HepG2 (cell line): ENCODE data around the gene MYL11. TPM values are rescaled to one million over a fixed set of nuclear protein-coding genes. Genes with fewer than 3 reads are reported as not detected.

ENCODE experiments used
- AHDC1 ChIP-seq: sonication (generic); formaldehyde crosslinking; IDR thresholded peaks from 2 replicates; pipeline ENCODE4 v1.5.1; 2020; ENCODE audit warnings: mild to moderate bottlenecking, missing genetic modification reagents, borderline replicate concordance
- AHR ChIP-seq: IDR thresholded peaks from 2 replicates; pipeline ENCODE4 v1.6.1; 2018; ENCODE audit warnings: missing genetic modification reagents, missing compliant biosample characterization
- AKAP8 ChIP-seq: sonication (generic); formaldehyde crosslinking; IDR thresholded peaks from 2 replicates; pipeline ENCODE4 v1.5.1; 2020; ENCODE audit warnings: mild to moderate bottlenecking, missing genetic modification reagents
- ATM ChIP-seq: fragments of 450-650 bp; IDR thresholded peaks from 2 replicates; pipeline ENCODE4 v1.7.1; 2017; ENCODE audit warnings: mild to moderate bottlenecking, borderline replicate concordance
- DNMT3B ChIP-seq: conservative IDR thresholded peaks from 2 replicates; pipeline ENCODE4 v1.6.1; 2016; ENCODE audit warnings: missing biosample characterization, control low read depth
- FIP1L1 ChIP-seq: fragments of 200-400 bp; formaldehyde crosslinking; IDR thresholded peaks from 2 replicates; pipeline ENCODE4 v1.6.1; 2018; ENCODE audit warnings: low read depth, mild to moderate bottlenecking, low read length, moderate library complexity, borderline replicate concordance; ENCODE audit not compliant: insufficient read depth
- FOXA3 ChIP-seq: IDR thresholded peaks from 2 replicates; pipeline ENCODE4 v1.6.1; 2016; ENCODE audit warnings: missing genetic modification reagents, missing compliant biosample characterization
- HDAC1 ChIP-seq: sonication (generic); formaldehyde crosslinking; IDR thresholded peaks from 2 replicates; pipeline ENCODE4 v1.5.1; 2020; ENCODE audit warnings: mild to moderate bottlenecking, missing genetic modification reagents
- HNRNPUL1 ChIP-seq: fragments of 200-400 bp; formaldehyde crosslinking; IDR thresholded peaks from 2 replicates; pipeline ENCODE4 v1.6.1; 2017; ENCODE audit warnings: low read depth, mild to moderate bottlenecking, low read length, moderate library complexity
- IRX3 ChIP-seq: sonication (generic); formaldehyde crosslinking; IDR thresholded peaks from 2 replicates; pipeline ENCODE4 v1.8.1; 2023; ENCODE audit warnings: mild to moderate bottlenecking, low read depth, missing genetic modification reagents, borderline replicate concordance
- KDM2A ChIP-seq: sonication (generic); formaldehyde crosslinking; IDR thresholded peaks from 2 replicates; pipeline ENCODE4 v1.4.0; 2020; ENCODE audit warnings: low read depth, missing genetic modification reagents, borderline replicate concordance
- KLF11 ChIP-seq: IDR thresholded peaks from 2 replicates; pipeline ENCODE4 v1.6.1; 2016; ENCODE audit warnings: missing compliant biosample characterization
- NAIF1 ChIP-seq: sonication (generic); formaldehyde crosslinking; IDR thresholded peaks from 2 replicates; pipeline ENCODE4 v1.5.0; 2020; ENCODE audit warnings: mild to moderate bottlenecking, missing genetic modification reagents, borderline replicate concordance
- NFRKB ChIP-seq: fragments of 450-650 bp; IDR thresholded peaks from 2 replicates; pipeline ENCODE4 v1.6.1; 2017
- SMAD3 ChIP-seq: sonication (generic); formaldehyde crosslinking; IDR thresholded peaks from 2 replicates; pipeline ENCODE4 v1.4.0; 2020; ENCODE audit warnings: missing genetic modification reagents
- SMC3 ChIP-seq: IDR thresholded peaks from 2 replicates; pipeline ENCODE4 v1.6.1; 2011; ENCODE audit warnings: low read length, improper control_type of control experiment
- SP5 ChIP-seq: IDR thresholded peaks from 2 replicates; pipeline ENCODE4 v1.6.1; 2016; ENCODE audit warnings: low read depth, borderline replicate concordance
- WIZ ChIP-seq: sonication (generic); formaldehyde crosslinking; IDR thresholded peaks from 2 replicates; pipeline ENCODE4 v1.5.1; 2020; ENCODE audit warnings: mild to moderate bottlenecking, missing genetic modification reagents
- ZFP36L1 ChIP-seq: sonication (generic); formaldehyde crosslinking; IDR thresholded peaks from 2 replicates; pipeline ENCODE4 v1.8.0; 2022; ENCODE audit warnings: mild to moderate bottlenecking, missing genetic modification reagents, moderate library complexity
- ZMYM4 ChIP-seq: sonication (generic); formaldehyde crosslinking; IDR thresholded peaks from 2 replicates; pipeline ENCODE4 v1.8.1; 2023; ENCODE audit warnings: mild to moderate bottlenecking, missing genetic modification reagents
- ZNF441 ChIP-seq: sonication (generic); formaldehyde crosslinking; IDR thresholded peaks from 2 replicates; pipeline ENCODE4 v1.7.0; 2021; ENCODE audit warnings: missing genetic modification reagents, borderline replicate concordance
- ZNF446 ChIP-seq: sonication (generic); formaldehyde crosslinking; IDR thresholded peaks from 2 replicates; pipeline ENCODE4 v1.5.0; 2020; ENCODE audit warnings: mild to moderate bottlenecking, missing genetic modification reagents
- ZNF496 ChIP-seq: sonication (generic); formaldehyde crosslinking; IDR thresholded peaks from 2 replicates; pipeline ENCODE4 v1.8.1; 2023; ENCODE audit warnings: mild to moderate bottlenecking, moderate library complexity, missing genetic modification reagents; ENCODE audit not compliant: insufficient replicate concordance
- ZNF678 ChIP-seq: sonication (generic); formaldehyde crosslinking; IDR thresholded peaks from 2 replicates; pipeline ENCODE4 v1.4.0; 2020; ENCODE audit warnings: mild to moderate bottlenecking, missing genetic modification reagents
- ZNF766 ChIP-seq: sonication (generic); formaldehyde crosslinking; IDR thresholded peaks from 2 replicates; pipeline ENCODE4 v1.5.0; 2020; ENCODE audit warnings: missing genetic modification reagents, borderline replicate concordance
- ZNF879 ChIP-seq: sonication (generic); formaldehyde crosslinking; IDR thresholded peaks from 2 replicates; pipeline ENCODE4 v1.8.1; 2023; ENCODE audit warnings: missing genetic modification reagents
- ZZZ3 ChIP-seq: sonication (generic); formaldehyde crosslinking; IDR thresholded peaks from 2 replicates; pipeline ENCODE4 v1.4.0; 2020; ENCODE audit warnings: missing genetic modification reagents, mild to moderate bottlenecking, borderline replicate concordance
- polyA plus RNA-seq, 8 experiments: library from polyadenylated mRNA; depleted of rRNA in 3 of 8; stranded (reverse) in 7 of 8; unstranded in 1 of 8; fragments of >200 nt; fragmentation: Illumina TruSeq in 4 of 8; extraction: Trizol in 4 of 8; gene quantifications; 2 replicates each; pipeline versions ENCODE4 v1.2.1 to v1.2.3, GENCODE V29; 2011 to 2016; ENCODE audit warnings: low read depth in 4 of 8, missing spikeins in 1 of 8, mixed read lengths in 1 of 8; ENCODE audit not compliant: insufficient read depth in 1 of 8
- total RNA-seq, 5 experiments: library from RNA; depleted of rRNA; stranded (reverse); fragments of >200 nt; fragmentation: Illumina TruSeq; extraction: Trizol; gene quantifications; 2 replicates each; pipeline ENCODE4 v1.2.3, GENCODE V29; 2016; ENCODE audit warnings: low read depth in 1 of 5

The MYL11 gene
- total and polyA plus RNA-seq, 2 of the 13 experiments (the other 11 are each of a cell fraction or from before 2014, with no cell fraction given), result not detected

DNA sequence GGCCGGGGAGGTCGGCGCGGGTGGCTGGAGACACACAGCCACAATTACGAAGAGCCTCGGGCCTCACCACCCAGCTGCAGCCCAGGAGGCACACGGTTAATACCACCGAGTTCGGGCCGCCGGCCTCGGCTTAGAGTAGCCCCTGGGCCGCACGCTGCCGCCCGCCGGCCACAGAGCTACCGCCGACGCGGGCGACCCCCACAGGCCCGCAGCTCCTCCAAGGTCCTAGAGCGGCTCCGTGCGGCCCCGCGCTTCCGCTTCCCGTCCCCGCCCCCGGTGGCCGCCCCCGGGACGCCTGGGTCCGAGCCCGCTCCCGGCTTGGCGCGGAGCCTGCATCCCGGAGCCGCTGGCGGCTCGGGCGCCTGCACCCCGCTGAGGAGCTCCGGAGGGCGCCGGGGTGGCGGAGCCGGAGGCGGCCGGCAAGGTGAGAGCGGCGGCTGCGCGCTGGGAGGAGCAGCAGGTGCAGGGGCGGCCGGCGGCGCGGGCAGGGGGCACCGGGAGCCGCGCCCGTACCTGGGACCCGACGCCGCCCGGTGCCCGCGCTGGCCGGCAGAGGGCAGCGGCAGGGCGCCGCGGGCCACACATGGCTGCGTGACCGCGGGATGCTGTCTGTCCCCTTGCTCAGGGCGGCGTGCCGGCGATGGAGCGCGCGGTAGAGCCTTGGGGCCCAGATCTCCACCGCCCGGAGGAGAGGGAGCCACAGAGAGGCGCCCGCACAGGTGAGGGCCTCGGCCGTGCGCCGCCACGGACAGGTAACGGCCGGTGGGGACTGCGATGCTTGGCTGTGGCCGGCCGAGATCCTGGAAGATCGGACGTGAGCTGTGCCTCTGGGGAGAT, 20.8 kb downstream of the MYL11 start, which contains the start of gene ZNF48 (continued):
- TF ChIP-seq SP5 (CRISPR knock-in tag) (peak; percentile 68; the same call in 1 of the 2 replicates), IRX3 (no peak), HDAC1 (CRISPR knock-in tag) (peak; percentile 86), ATM (no peak), ZNF766 (CRISPR knock-in tag) (no peak), ZMYM4 (CRISPR knock-in tag) (peak; percentile 49; the same call in 1 of the 2 replicates), ZZZ3 (CRISPR knock-in tag) (no peak; the same call in 1 of the 2 replicates), FOXA3 (CRISPR knock-in tag) (peak; percentile 43), ZFP36L1 (CRISPR knock-in tag) (no peak), SMAD3 (CRISPR knock-in tag) (peak; percentile 58), AKAP8 (CRISPR knock-in tag) (no peak), ZNF446 (peak; percentile 91), ZNF441 (CRISPR knock-in tag) (peak; percentile 76; the same call in 1 of the 2 replicates), ZNF879 (CRISPR knock-in tag) (no peak), WIZ (no peak), ZNF678 (CRISPR knock-in tag) (no peak), NFRKB (no peak), AHR (CRISPR knock-in tag) (no peak), KLF11 (no peak), HNRNPUL1 (no peak), KDM2A (CRISPR knock-in tag) (peak; percentile 83; the same call in 1 of the 2 replicates), DNMT3B (CRISPR knock-in tag) (peak; percentile 52; the same call in 1 of the 2 replicates), AHDC1 (CRISPR knock-in tag) (no peak), SMC3 (peak; percentile 8; the same call in 1 of the 2 replicates), FIP1L1 (no peak), ZNF496 (no peak), NAIF1 (CRISPR knock-in tag) (no peak)
